Lower leg skin (tissue), 3 donors: Measurements from ENCODE around the gene CA10.

Experiments used
- CTCF ChIP-seq, 3 donors: fragments of 450-650 bp; IDR thresholded peaks; one replicate each; pipeline ENCODE4 v1.5.1; 2016; ENCODE audit warnings: antibody characterized with exemption in 3 of 3, mild to moderate bottlenecking in 3 of 3, moderate library complexity in 2 of 3
- POLR2A ChIP-seq, 2 donors: fragments of 450-650 bp; IDR thresholded peaks; one replicate each; pipeline ENCODE4 v1.6.1; 2016 to 2017; ENCODE audit warnings: antibody characterized with exemption in 2 of 2, mild to moderate bottlenecking in 1 of 2, moderate library complexity in 1 of 2

GRCh38 chr17:51935477-51935876 is 223.0 kb downstream of the CA10 start:
- no peak for TF ChIP-seq POLR2A (IDR thresholded peaks at IDR 0.05)
- no peak for TF ChIP-seq CTCF (IDR thresholded peaks at IDR 0.05)
